Neuronal stem cell (in vitro differentiated cells): ENCODE measurements around the gene RHOV.

Source experiments
- DNase-seq: peaks from one replicate; pipeline ENCODE4 v3.0.0-alpha.2; 2013; ENCODE audit warnings: low spot score
- H2AFZ ChIP-seq: one replicate; pipeline ENCODE4 v1.6.1; 2013; ENCODE audit warnings: mild to moderate bottlenecking, low read length, inconsistent platforms
- H2AK5ac ChIP-seq: 2 replicates; pipeline ENCODE4 v1.6.1; 2013; ENCODE audit warnings: low read depth, mild to moderate bottlenecking, inconsistent platforms, low read length, moderate library complexity, mixed read lengths
- H2BK120ac ChIP-seq: 2 replicates; pipeline ENCODE4 v1.6.1; 2013; ENCODE audit warnings: low read depth, mild to moderate bottlenecking, inconsistent platforms, low read length, moderate library complexity, mixed read lengths
- H2BK12ac ChIP-seq: one replicate; pipeline ENCODE4 v1.6.1; 2013; ENCODE audit warnings: low read length, inconsistent platforms
- H2BK15ac ChIP-seq: 2 replicates; pipeline ENCODE4 v1.6.1; 2013; ENCODE audit warnings: mild to moderate bottlenecking, low read length, inconsistent platforms, mixed read lengths
- H2BK5ac ChIP-seq: one replicate; pipeline ENCODE4 v1.6.1; 2013; ENCODE audit warnings: inconsistent platforms, mild to moderate bottlenecking, low read length, moderate library complexity
- H3K14ac ChIP-seq: one replicate; pipeline ENCODE4 v1.6.1; 2013; ENCODE audit warnings: low read length, inconsistent platforms
- H3K18ac ChIP-seq: 2 replicates; pipeline ENCODE4 v1.6.1; 2013; ENCODE audit warnings: low read length, inconsistent platforms
- H3K23ac ChIP-seq: 2 replicates; pipeline ENCODE4 v1.6.1; 2013; ENCODE audit warnings: low read depth, mild to moderate bottlenecking, mixed read lengths, low read length, inconsistent platforms; ENCODE audit not compliant: poor library complexity
- H3K27ac ChIP-seq: replicated peaks from 3 replicates; pipeline ENCODE4 v1.5.1; 2013; ENCODE audit warnings: low read length, inconsistent platforms
- H3K27me3 ChIP-seq, 3 experiments: 2 replicates each; pipeline ENCODE4 v1.6.1; 2013; ENCODE audit warnings: low read length in 3 of 3, mild to moderate bottlenecking in 2 of 3, inconsistent platforms in 1 of 3, low read depth in 1 of 3, mixed read lengths in 1 of 3, moderate library complexity in 1 of 3; ENCODE audit not compliant: control insufficient read depth in 3 of 3, insufficient read depth in 3 of 3
- H3K36me3 ChIP-seq, 2 donors: replicated peaks in 1 of 2; 2 replicates each; pipeline ENCODE4 v1.6.1; 2013; ENCODE audit warnings: low read length in 2 of 2; ENCODE audit not compliant: control insufficient read depth in 2 of 2, insufficient read depth in 2 of 2
- H3K4ac ChIP-seq: 2 replicates; pipeline ENCODE4 v1.6.1; 2013; ENCODE audit warnings: inconsistent platforms, mild to moderate bottlenecking, low read length, moderate library complexity
- H3K4me1 ChIP-seq, 2 donors: 1 replicate in 1 of 2; 2 replicates in 1 of 2; pipeline ENCODE4 v1.6.1; 2013; ENCODE audit warnings: low read length in 2 of 2, low read depth in 1 of 2; ENCODE audit not compliant: control insufficient read depth in 2 of 2, insufficient read depth in 1 of 2
- H3K4me2 ChIP-seq: one replicate; pipeline ENCODE4 v1.6.1; 2013; ENCODE audit warnings: mild to moderate bottlenecking, low read length, inconsistent platforms; ENCODE audit not compliant: insufficient read depth, poor library complexity, severe bottlenecking
- H3K4me3 ChIP-seq, 2 donors: 2 replicates each; pipeline ENCODE4 v1.5.1; 2013; ENCODE audit warnings: low read length in 2 of 2, mild to moderate bottlenecking in 2 of 2, inconsistent platforms in 1 of 2, moderate library complexity in 1 of 2
- H3K79me1 ChIP-seq: one replicate; pipeline ENCODE4 v1.6.1; 2013; ENCODE audit warnings: low read depth, mild to moderate bottlenecking, inconsistent platforms, low read length, moderate library complexity
- H3K9ac ChIP-seq: one replicate; pipeline ENCODE4 v1.6.1; 2013; ENCODE audit warnings: mild to moderate bottlenecking, low read depth, low read length, inconsistent platforms; ENCODE audit not compliant: poor library complexity
- H3K9me3 ChIP-seq, 2 donors: replicated peaks in 1 of 2; 2 replicates each; pipeline versions ENCODE3 to v1.6.1; 2013; ENCODE audit warnings: low read length in 2 of 2, mild to moderate bottlenecking in 2 of 2, inconsistent platforms in 1 of 2, low read depth in 1 of 2, mixed read lengths in 1 of 2, moderate library complexity in 1 of 2; ENCODE audit not compliant: control insufficient read depth in 2 of 2, insufficient read depth in 1 of 2
- H4K8ac ChIP-seq: one replicate; pipeline ENCODE4 v1.6.1; 2013; ENCODE audit warnings: low read depth, mild to moderate bottlenecking, inconsistent platforms, low read length, moderate library complexity
- H4K91ac ChIP-seq: one replicate; pipeline ENCODE4 v1.6.1; 2013; ENCODE audit warnings: low read length, low read depth, mild to moderate bottlenecking, inconsistent platforms; ENCODE audit not compliant: poor library complexity
- WGBS, 2 donors: extraction: QIAGEN DNeasy Blood & Tissue Kit; methylation state at CpG; one replicate each; pipeline ENCODE4 v1.1.7; 2013; ENCODE audit warnings: missing lambda C conversion rate in 2 of 2, mixed read lengths in 1 of 2; ENCODE audit not compliant: insufficient read length in 2 of 2, insufficient replicate concordance in 1 of 2; ENCODE audit errors: extremely low coverage in 2 of 2; 5-methylcytosine and 5-hydroxymethylcytosine counted together

RHOV gene

GRCh38 chr15:40829115-40829514, 44.9 kb downstream of the RHOV start:
- H2BK5ac ChIP-seq: no peak overlapping the region
- H4K91ac ChIP-seq: no peak overlapping the region
- DNase-seq: no peak

GRCh38 chr15:40828447-40829036, 45.5 kb downstream of the RHOV start, which contains the start of gene PPP1R14D:
TSS of gene PPP1R14D (minus strand) at chr15:40828708. CDS start at chr15:40828641, 67 bp downstream.
- Histone ChIP-seq H3K27me3 (peaks cover 0 to 3% (median 0%) of the 10 kb centered on the region in 3 experiments), H3K9me3 (no peaks in the 10 kb centered on the region), H2AK5ac (no peak within 1 kb of the TSS), H3K14ac (no peak within 1 kb of the TSS), H2AFZ (peak within 1 kb of the TSS; percentile 35), H2BK120ac (no peak within 1 kb of the TSS), H3K27ac (no peak within 1 kb of the TSS), H4K8ac (no peak within 1 kb of the TSS), H3K23ac (peak within 1 kb of the TSS; percentile 14), H3K4me2 (no peak within 1 kb of the TSS), H2BK5ac (no peak within 1 kb of the TSS), H4K91ac (no peak within 1 kb of the TSS), H3K18ac (peak within 1 kb of the TSS; percentile 7), H3K36me3 (no peaks in the 10 kb centered on the region), H3K4me1 (no peaks in the 10 kb centered on the region), H3K4ac (no peak within 1 kb of the TSS), H2BK15ac (no peak within 1 kb of the TSS), H3K9ac (no peak within 1 kb of the TSS), H3K4me3 (no peak within 1 kb of the TSS), H3K79me1 (no peaks in the 10 kb centered on the region), H2BK12ac (no peak within 1 kb of the TSS)
- no peak for DNase-seq
- WGBS, 2 donors: no CpG with 5 or more reads among the region's 6 CpGs

More at GRCh38 chr15:40829115-40829514, 44.9 kb downstream of the RHOV start:
- H3K18ac ChIP-seq: no peak overlapping the region
- H3K4me3 ChIP-seq: no peak overlapping the region
- H3K9ac ChIP-seq: no peak overlapping the region
- no peak overlapping the region for H3K27ac ChIP-seq
- H3K14ac ChIP-seq: no peak overlapping the region
- no peak overlapping the region for H2AK5ac ChIP-seq
- no peaks in the 10 kb centered on the region for H3K4me1 ChIP-seq
- H3K4me2 ChIP-seq: no peak overlapping the region
- no peaks in the 10 kb centered on the region for H3K36me3 ChIP-seq
- no peaks in the 10 kb centered on the region for H3K9me3 ChIP-seq
- no CpG with 5 or more reads among the region's 7 CpGs for whole genome bisulfite sequencing, 2 donors
- peaks cover 0 to 3% (median 0%) of the 10 kb centered on the region in 3 experiments for H3K27me3 ChIP-seq
- peak overlapping the region; percentile 35 for H2AFZ ChIP-seq
- no peak overlapping the region for H3K23ac ChIP-seq
- no peak overlapping the region for H3K4ac ChIP-seq
- no peak overlapping the region for H4K8ac ChIP-seq
- no peaks in the 10 kb centered on the region for H3K79me1 ChIP-seq
- no peak overlapping the region for H2BK12ac ChIP-seq
- H2BK120ac ChIP-seq: no peak overlapping the region
- H2BK15ac ChIP-seq: no peak overlapping the region

- no peak overlapping the region for H3K4me2 ChIP-seq
- H3K36me3 ChIP-seq: no peaks in the 10 kb centered on the region
- H3K4ac ChIP-seq: no peak overlapping the region
- no peaks in the 10 kb centered on the region for H3K4me1 ChIP-seq
- H2BK120ac ChIP-seq: no peak overlapping the region
- H3K27me3 ChIP-seq: no peaks in the 10 kb centered on the region
- no peak overlapping the region for H3K18ac ChIP-seq
- no peak overlapping the region for H3K9ac ChIP-seq
- H3K79me1 ChIP-seq: no peaks in the 10 kb centered on the region
- H4K91ac ChIP-seq: no peak overlapping the region
- no peak overlapping the region for H3K14ac ChIP-seq
- H2BK12ac ChIP-seq: no peak overlapping the region
- no peak overlapping the region for H3K27ac ChIP-seq
- H2BK15ac ChIP-seq: no peak overlapping the region
- no peak overlapping the region for H4K8ac ChIP-seq
- H3K9me3 ChIP-seq: no peaks in the 10 kb centered on the region
- H2BK5ac ChIP-seq: no peak overlapping the region
- no peak overlapping the region for H3K4me3 ChIP-seq
- H3K23ac ChIP-seq: no peak overlapping the region
- no CpG with 5 or more reads among the region's 4 CpGs for WGBS, 2 donors
- H2AFZ ChIP-seq: no peak overlapping the region
- H2AK5ac ChIP-seq: no peak overlapping the region
- DNase-seq: no peak
Observed at GRCh38 chr15:40826423-40827075, 47.5 kb downstream of the RHOV start.

GRCh38 chr15:40825661-40826422, 48.2 kb downstream of the RHOV start:
- DNase-seq: no peak
- Histone ChIP-seq H3K36me3 (no peaks in the 10 kb centered on the region), H3K9me3 (no peaks in the 10 kb centered on the region), H3K27ac (no peak overlapping the region), H3K14ac (no peak overlapping the region), H4K91ac (no peak overlapping the region), H2BK12ac (no peak overlapping the region), H3K4me1 (no peaks in the 10 kb centered on the region), H3K27me3 (no peaks in the 10 kb centered on the region), H3K4ac (no peak overlapping the region), H3K23ac (no peak overlapping the region), H4K8ac (no peak overlapping the region), H2AK5ac (no peak overlapping the region), H3K4me3 (no peak overlapping the region), H3K79me1 (no peaks in the 10 kb centered on the region), H3K18ac (no peak overlapping the region), H2BK5ac (no peak overlapping the region), H2BK120ac (no peak overlapping the region), H3K9ac (no peak overlapping the region), H3K4me2 (no peak overlapping the region), H2AFZ (no peak overlapping the region), H2BK15ac (no peak overlapping the region)
- no CpG with 5 or more reads among the region's 5 CpGs for WGBS, 2 donors
